Measurements from ENCODE around the gene FHL3.
A peak's percentile ranks its signal among the peaks of the same experiment; 100 is the strongest.

Gene FHL3

GRCh38 chr1:38046884-38047602 lies 41.7 kb upstream of the FHL3 start:
- DNase-seq (ENCODE audit: low read depth in 1 of 2, low spot score in 1 of 2): peak; percentile 24 to 25
- Histone ChIP-seq H3K27me3 (ENCODE audit: insufficient read depth, poor library complexity, severe bottlenecking) (peaks cover 45% of the 10 kb centered on the region), H3K27ac (replicated peaks) (no peak overlapping the region), H3K4me3 (replicated peaks; ENCODE audit: insufficient read depth, low read length) (peak overlapping the region; percentile 30)
- TF ChIP-seq GABPA (IDR thresholded peaks at IDR 0.05; ENCODE audit: low read depth) (no peak), CTCF (IDR thresholded peaks at IDR 0.05; ENCODE audit: insufficient read depth, low read length) (no peak), REST (IDR thresholded peaks at IDR 0.05; ENCODE audit: insufficient replicate concordance, low read depth) (no peak), SPI1 (IDR thresholded peaks at IDR 0.05; ENCODE audit: borderline replicate concordance, low read depth) (no peak), POLR2AphosphoS5 (IDR thresholded peaks at IDR 0.05; ENCODE audit: low read depth) (no peak)

DNA sequence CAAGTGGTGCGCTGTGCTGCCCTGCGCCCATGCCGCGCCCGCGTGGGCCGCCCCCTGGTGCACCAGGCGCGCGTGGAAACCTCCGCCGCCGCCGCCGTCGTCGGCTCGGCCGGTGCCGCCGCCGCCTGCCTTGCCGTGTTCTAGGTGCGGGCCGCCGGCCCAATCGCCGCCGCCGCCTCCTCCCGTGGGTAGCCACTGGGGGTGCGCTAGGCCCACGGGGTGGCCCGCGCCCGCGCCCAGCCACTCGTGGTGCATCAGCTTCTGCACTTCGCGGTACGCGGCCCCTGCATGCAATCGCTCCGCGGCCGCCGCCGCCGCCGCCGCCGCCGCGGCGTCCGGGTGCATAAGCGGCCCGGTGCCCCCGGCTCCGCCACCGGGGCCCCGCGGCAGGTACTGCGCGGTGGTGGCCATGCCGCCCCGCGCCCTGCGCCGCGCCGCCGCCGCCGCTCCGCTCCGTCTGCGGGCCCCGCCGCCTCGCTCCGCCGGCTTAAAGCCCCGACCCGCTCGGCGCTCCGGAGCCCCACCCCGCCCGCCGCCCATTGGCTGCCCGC lies 41.1 kb upstream of the FHL3 start, which contains the start of gene POU3F1:
TSS of gene POU3F1 (minus strand) at position 461 of the 551 bp plus-strand sequence. CDS start at position 411, 50 bp downstream.
- peaks cover 46% of the 10 kb centered on the region for H3K27me3 ChIP-seq (ENCODE audit: insufficient read depth, poor library complexity, severe bottlenecking)
- DNase-seq (ENCODE audit: low read depth in 1 of 2, low spot score in 1 of 2): no peak
- H3K4me3 ChIP-seq (replicated peaks; ENCODE audit: insufficient read depth, low read length): peak within 1 kb of the TSS; percentile 30
- no peak within 1 kb of the TSS for H3K27ac ChIP-seq (replicated peaks)
- TF ChIP-seq SPI1 (IDR thresholded peaks at IDR 0.05; ENCODE audit: borderline replicate concordance, low read depth) (no peak), CTCF (IDR thresholded peaks at IDR 0.05; ENCODE audit: insufficient read depth, low read length) (no peak), POLR2AphosphoS5 (IDR thresholded peaks at IDR 0.05; ENCODE audit: low read depth) (no peak), GABPA (IDR thresholded peaks at IDR 0.05; ENCODE audit: low read depth) (no peak), REST (IDR thresholded peaks at IDR 0.05; ENCODE audit: insufficient replicate concordance, low read depth) (no peak)

DNA sequence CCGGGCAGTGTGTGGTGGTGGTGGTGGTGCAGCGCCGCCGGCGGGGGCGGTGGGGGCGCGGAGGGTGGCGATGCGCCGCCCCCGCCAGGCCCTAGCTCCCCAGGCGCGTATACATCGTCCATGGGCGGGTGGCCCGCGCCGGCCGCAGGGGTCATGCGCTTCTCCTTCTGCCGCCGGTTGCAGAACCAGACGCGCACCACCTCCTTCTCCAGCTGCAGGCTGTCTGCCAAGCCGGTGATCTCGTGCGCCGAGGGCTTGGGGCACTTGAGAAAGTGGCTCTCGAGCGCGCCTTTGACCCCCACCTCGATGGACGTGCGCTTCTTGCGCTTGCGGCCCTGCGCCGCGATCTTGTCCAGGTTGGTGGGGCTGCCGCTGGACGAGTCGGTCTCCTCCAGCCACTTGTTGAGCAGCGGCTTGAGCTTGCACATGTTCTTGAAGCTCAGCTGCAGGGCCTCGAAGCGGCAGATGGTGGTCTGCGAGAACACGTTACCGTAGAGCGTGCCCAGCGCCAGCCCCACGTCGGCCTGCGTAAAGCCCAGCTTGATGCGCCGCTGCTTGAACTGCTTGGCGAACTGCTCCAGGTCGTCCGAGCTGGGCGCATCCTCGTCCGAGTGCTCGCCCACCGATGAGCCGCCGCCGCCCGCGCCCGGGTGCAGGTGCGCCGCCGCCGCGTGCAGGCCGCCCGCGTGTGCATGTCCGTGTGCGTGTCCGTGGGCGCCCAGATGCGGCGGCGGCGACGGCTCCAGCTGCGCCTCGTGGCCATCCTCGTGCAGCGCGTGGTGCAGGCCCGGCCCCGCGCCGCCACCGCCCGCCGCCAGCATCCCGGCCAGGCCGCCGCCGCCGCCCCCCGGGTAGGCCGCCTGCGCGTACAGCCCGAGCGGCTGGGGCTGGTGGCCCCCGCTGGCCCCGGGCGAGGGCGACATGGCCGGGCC lies 40.4 kb upstream of the FHL3 start:
- TF ChIP-seq POLR2AphosphoS5 (IDR thresholded peaks at IDR 0.05; ENCODE audit: low read depth): no peak
- TF ChIP-seq SPI1 (IDR thresholded peaks at IDR 0.05; ENCODE audit: borderline replicate concordance, low read depth): no peak
- no peak for TF ChIP-seq GABPA (IDR thresholded peaks at IDR 0.05; ENCODE audit: low read depth)
- TF ChIP-seq REST (IDR thresholded peaks at IDR 0.05; ENCODE audit: insufficient replicate concordance, low read depth): no peak
- TF ChIP-seq CTCF (IDR thresholded peaks at IDR 0.05; ENCODE audit: insufficient read depth, low read length): no peak
- Histone ChIP-seq H3K27ac (replicated peaks) (no peak overlapping the region), H3K27me3 (ENCODE audit: insufficient read depth, poor library complexity, severe bottlenecking) (peaks cover 46% of the 10 kb centered on the region), H3K4me3 (replicated peaks; ENCODE audit: insufficient read depth, low read length) (no peak overlapping the region)
- DNase-seq (ENCODE audit: low read depth in 1 of 2, low spot score in 1 of 2): peak in 1 of 2 experiments; percentile 35

Measured in HL-60 (cell line).